ENCODE data around the gene TICAM1.

DNA sequence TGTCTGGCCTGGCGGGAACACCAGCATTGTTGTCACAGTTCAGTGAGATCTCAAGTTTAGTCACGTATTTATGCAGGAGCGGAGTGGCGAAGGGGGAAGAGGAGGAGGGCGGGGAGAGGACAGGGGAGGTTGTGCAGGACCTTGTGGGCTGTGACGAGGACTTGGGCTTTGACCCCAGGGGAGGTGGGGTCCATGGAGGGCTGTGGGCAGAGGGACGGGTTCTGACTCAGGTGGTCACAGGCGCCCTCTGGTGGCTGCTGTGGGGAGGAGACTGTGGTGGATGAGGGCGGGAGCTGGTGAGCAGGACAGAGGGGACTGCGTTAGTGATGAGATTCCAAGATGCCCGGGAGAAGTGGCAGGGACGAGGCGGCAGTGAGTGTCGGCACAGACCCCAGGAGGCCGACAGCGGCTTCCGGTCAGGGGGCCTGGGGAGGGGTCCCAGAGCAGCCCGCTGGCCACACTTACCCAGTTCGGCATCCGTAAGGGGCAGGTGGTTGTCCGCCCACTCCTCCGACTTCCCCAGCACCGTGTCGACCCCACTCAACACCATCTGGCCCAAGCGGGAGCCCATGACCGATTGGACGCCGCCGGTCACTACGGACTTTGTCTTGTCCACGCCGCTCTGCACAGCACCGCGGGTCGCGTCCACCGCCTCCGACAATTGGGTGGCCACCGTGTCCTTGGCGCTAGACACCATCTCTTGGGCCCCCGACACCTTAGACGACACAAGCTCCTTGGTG, 20.2 kb upstream of the TICAM1 start:
- TF ChIP-seq POLR2A (IDR thresholded peaks at IDR 0.05) (no peak), POLR2AphosphoS5 (IDR thresholded peaks at IDR 0.05) (no peak), EP300 (IDR thresholded peaks at IDR 0.05) (no peak)
- TF ChIP-seq, protein P1, sequence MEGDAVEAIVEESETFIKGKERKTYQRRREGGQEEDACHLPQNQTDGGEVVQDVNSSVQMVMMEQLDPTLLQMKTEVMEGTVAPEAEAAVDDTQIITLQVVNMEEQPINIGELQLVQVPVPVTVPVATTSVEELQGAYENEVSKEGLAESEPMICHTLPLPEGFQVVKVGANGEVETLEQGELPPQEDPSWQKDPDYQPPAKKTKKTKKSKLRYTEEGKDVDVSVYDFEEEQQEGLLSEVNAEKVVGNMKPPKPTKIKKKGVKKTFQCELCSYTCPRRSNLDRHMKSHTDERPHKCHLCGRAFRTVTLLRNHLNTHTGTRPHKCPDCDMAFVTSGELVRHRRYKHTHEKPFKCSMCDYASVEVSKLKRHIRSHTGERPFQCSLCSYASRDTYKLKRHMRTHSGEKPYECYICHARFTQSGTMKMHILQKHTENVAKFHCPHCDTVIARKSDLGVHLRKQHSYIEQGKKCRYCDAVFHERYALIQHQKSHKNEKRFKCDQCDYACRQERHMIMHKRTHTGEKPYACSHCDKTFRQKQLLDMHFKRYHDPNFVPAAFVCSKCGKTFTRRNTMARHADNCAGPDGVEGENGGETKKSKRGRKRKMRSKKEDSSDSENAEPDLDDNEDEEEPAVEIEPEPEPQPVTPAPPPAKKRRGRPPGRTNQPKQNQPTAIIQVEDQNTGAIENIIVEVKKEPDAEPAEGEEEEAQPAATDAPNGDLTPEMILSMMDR (IDR thresholded peaks at IDR 0.05) = peak; percentile 83 to 91 (median 90)

All from sigmoid colon (tissue), 4 donors.